ENCODE results near the gene TMEM91. TPM values are rescaled to one million over a fixed set of nuclear protein-coding genes. Genes with fewer than 3 reads are reported as not detected.

TMEM91 gene
- total RNA-seq, 1 donor from 2014 or later, result 52.6 TPM

DNA sequence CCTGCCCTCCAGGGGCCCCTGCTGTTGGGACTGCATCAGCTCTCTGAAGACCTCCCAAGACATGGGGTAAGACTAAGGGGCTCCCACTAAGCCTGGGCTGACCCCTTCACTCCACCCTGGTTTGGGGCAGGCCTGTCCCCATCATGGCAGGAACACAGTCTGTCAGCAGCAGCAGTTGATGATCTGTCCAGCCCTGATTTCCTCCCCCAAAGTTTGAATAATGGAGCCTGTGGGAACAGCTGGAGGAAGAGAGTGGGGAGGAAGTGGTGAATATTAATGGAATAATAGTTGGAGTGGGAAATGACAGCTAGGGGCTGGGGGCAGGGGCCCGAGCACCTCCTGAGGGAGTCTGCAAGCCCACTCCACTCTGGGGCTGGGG, 52.1 kb downstream of the TMEM91 start:
- H3K27ac Mint-ChIP-seq (ENCODE audit: unreplicated experiment), result peak overlapping the region; percentile 85
- no peak for DNase-seq
- TF ChIP-seq, protein P1, sequence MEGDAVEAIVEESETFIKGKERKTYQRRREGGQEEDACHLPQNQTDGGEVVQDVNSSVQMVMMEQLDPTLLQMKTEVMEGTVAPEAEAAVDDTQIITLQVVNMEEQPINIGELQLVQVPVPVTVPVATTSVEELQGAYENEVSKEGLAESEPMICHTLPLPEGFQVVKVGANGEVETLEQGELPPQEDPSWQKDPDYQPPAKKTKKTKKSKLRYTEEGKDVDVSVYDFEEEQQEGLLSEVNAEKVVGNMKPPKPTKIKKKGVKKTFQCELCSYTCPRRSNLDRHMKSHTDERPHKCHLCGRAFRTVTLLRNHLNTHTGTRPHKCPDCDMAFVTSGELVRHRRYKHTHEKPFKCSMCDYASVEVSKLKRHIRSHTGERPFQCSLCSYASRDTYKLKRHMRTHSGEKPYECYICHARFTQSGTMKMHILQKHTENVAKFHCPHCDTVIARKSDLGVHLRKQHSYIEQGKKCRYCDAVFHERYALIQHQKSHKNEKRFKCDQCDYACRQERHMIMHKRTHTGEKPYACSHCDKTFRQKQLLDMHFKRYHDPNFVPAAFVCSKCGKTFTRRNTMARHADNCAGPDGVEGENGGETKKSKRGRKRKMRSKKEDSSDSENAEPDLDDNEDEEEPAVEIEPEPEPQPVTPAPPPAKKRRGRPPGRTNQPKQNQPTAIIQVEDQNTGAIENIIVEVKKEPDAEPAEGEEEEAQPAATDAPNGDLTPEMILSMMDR (IDR thresholded peaks at IDR 0.05; ENCODE audit: partially characterized antibody, unreplicated experiment), result no peak
- no peaks in the 10 kb centered on the region for H3K36me3 Mint-ChIP-seq (ENCODE audit: unreplicated experiment)
- H3K4me3 Mint-ChIP-seq (ENCODE audit: unreplicated experiment), result peak overlapping the region; percentile 81
- H3K27me3 Mint-ChIP-seq (ENCODE audit: unreplicated experiment), result peaks cover 11% of the 10 kb centered on the region
- peaks cover 13% of the 10 kb centered on the region for H3K4me1 Mint-ChIP-seq (ENCODE audit: low read depth, unreplicated experiment)
- peaks cover 7% of the 10 kb centered on the region for H3K9me3 Mint-ChIP-seq (ENCODE audit: unreplicated experiment)

DNA sequence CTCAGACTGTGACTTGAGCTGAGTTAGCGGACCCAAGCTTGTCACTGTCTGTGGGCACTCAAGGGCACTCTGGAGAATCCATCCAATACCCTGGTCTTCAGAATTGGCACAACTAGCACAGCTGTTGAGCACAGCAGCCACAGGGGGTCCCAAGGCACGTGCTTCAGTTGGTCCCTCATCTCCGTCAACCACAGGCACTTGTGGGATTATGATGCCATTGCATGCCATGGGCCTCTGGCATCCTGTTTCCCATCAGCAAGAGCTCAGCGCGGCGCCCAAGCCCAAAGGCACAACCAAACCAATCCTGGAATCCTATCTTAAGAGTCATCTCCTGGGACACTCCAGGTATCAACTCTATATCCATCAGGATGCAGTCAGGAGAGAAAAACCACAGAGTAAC, 54.6 kb downstream of the TMEM91 start:
- peaks cover 7% of the 10 kb centered on the region for H3K9me3 Mint-ChIP-seq (ENCODE audit: unreplicated experiment)
- peak overlapping the region; percentile 21 for H3K4me3 Mint-ChIP-seq (ENCODE audit: unreplicated experiment)
- TF ChIP-seq, protein P1 (IDR thresholded peaks at IDR 0.05; ENCODE audit: partially characterized antibody, unreplicated experiment), result no peak
- DNase-seq, result no peak
- peak overlapping the region; percentile 44 for H3K27ac Mint-ChIP-seq (ENCODE audit: unreplicated experiment)
- peaks cover 12% of the 10 kb centered on the region for H3K4me1 Mint-ChIP-seq (ENCODE audit: low read depth, unreplicated experiment)
- H3K27me3 Mint-ChIP-seq (ENCODE audit: unreplicated experiment), result peaks cover 11% of the 10 kb centered on the region
- no peaks in the 10 kb centered on the region for H3K36me3 Mint-ChIP-seq (ENCODE audit: unreplicated experiment)

DNA sequence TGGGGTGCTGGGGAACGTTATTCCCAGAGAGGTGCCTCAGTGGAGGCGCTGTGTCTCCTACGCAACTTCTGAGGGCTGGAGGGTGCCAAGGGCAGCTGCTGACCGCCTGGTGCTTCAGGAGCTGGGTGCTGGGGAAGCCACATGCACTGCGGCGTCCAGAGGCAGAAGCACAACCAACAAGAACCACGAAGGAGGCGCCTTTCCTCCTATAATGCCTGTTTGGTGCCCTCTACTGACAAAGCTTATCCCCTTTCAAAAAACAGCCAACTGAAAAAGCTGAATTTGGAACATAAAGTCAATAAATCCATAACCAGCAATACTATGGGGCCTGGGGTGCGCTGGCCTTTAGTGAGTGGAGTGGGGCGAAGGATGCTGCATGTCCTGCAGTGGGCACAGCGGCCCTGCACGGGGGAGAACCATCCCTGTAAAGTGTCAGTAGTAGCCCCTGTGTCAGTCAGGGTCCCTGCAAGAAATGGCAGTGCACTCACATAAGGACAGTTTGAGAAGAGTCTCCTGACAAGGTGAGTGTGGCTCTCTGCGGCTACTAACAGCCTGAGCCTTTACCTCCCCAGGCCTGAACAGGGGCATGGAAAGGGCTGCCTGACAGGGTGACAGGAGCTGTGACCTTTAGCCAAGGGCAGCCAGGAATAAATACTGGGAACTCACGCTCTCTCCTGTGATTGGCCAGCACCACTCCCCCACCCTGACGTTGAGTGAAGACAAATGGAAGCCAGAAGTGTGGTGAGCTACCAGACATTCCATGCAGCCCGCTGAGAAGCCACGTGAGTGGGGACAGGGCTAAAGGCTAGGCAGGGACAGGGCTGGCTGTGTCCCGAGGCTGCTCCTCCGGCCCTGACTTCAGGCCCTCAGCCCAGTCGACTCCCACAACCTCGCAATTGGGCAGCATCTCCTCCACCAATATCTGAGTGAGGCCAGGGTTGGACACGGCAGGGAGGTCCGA, 55.4 kb downstream of the TMEM91 start:
- H3K9me3 Mint-ChIP-seq (ENCODE audit: unreplicated experiment), result peaks cover 9% of the 10 kb centered on the region
- peak overlapping the region; percentile 22 for H3K27ac Mint-ChIP-seq (ENCODE audit: unreplicated experiment)
- TF ChIP-seq, protein P1 (IDR thresholded peaks at IDR 0.05; ENCODE audit: partially characterized antibody, unreplicated experiment), result no peak
- H3K36me3 Mint-ChIP-seq (ENCODE audit: unreplicated experiment), result no peaks in the 10 kb centered on the region
- H3K4me1 Mint-ChIP-seq (ENCODE audit: low read depth, unreplicated experiment), result peaks cover 11% of the 10 kb centered on the region
- peaks cover 11% of the 10 kb centered on the region for H3K27me3 Mint-ChIP-seq (ENCODE audit: unreplicated experiment)
- DNase-seq, result no peak
- H3K4me3 Mint-ChIP-seq (ENCODE audit: unreplicated experiment), result peak overlapping the region; percentile 55

DNA sequence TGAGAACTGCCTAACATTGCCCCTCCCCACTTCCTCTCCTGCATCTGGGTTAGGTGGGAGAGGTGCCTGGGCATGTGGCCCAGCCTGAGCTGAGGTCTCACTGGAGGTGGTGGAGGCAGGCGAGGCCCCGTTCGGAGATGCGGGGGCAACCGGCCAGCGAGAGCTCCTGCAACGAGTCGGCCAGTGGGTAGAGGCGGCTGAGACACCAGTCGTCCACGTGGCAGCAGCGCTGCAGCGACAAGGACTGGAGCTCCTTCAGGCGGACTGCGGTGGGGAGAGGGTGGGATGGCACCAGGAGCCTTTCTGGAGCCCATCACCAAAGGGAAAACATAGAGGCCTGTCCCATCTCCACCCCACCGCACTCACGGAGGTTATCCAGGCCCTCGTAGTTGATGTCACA, 56.8 kb downstream of the TMEM91 start:
- Mint-ChIP-seq H3K36me3 (ENCODE audit: unreplicated experiment) (peaks cover 4% of the 10 kb centered on the region), H3K9me3 (ENCODE audit: unreplicated experiment) (peaks cover 2% of the 10 kb centered on the region), H3K4me3 (ENCODE audit: unreplicated experiment) (no peak overlapping the region), H3K27me3 (ENCODE audit: unreplicated experiment) (peaks cover 4% of the 10 kb centered on the region), H3K4me1 (ENCODE audit: low read depth, unreplicated experiment) (peaks cover 6% of the 10 kb centered on the region), H3K27ac (ENCODE audit: unreplicated experiment) (no peak overlapping the region)
- DNase-seq, result no peak
- TF ChIP-seq, protein P1 (IDR thresholded peaks at IDR 0.05; ENCODE audit: partially characterized antibody, unreplicated experiment), result no peak

Other genes starting within 250 kb of the TMEM91 start
- gene CYP2S1, start 183.3 kb upstream of the TMEM91 start, total RNA-seq (ENCODE audit: unreplicated experiment), result 6.0 TPM
- not detected for gene AXL, start 157.3 kb upstream of the TMEM91 start, total RNA-seq (ENCODE audit: unreplicated experiment)
- 201 TPM for gene HNRNPUL1, start 112.2 kb upstream of the TMEM91 start, total RNA-seq (ENCODE audit: unreplicated experiment)
- gene CCDC97, start 66.4 kb upstream of the TMEM91 start, total RNA-seq (ENCODE audit: unreplicated experiment), result 36.7 TPM
- 26.0 TPM for gene TGFB1, start 22.6 kb upstream of the TMEM91 start, total RNA-seq (ENCODE audit: unreplicated experiment)
- 7.6 TPM for gene B9D2, start 12.4 kb upstream of the TMEM91 start, total RNA-seq (ENCODE audit: unreplicated experiment)
- 18.2 TPM for gene EXOSC5, start 20.8 kb downstream of the TMEM91 start, total RNA-seq (ENCODE audit: unreplicated experiment)
- gene BCKDHA, start 21.3 kb downstream of the TMEM91 start, total RNA-seq (ENCODE audit: unreplicated experiment), result 11.0 TPM
- gene B3GNT8, start 50.8 kb downstream of the TMEM91 start, total RNA-seq (ENCODE audit: unreplicated experiment), result 15.9 TPM
- gene DMAC2, start 63.4 kb downstream of the TMEM91 start, total RNA-seq (ENCODE audit: unreplicated experiment), result 99.4 TPM
- not detected for gene ERICH4, start 66.6 kb downstream of the TMEM91 start, total RNA-seq (ENCODE audit: unreplicated experiment)
- gene CEACAM21, start 199.6 kb downstream of the TMEM91 start, total RNA-seq (ENCODE audit: unreplicated experiment), result not detected

All from glutamatergic neuron (in vitro differentiated cells).